ENCODE measurements around the gene MYCN. TPM values are rescaled to one million over a fixed set of nuclear protein-coding genes. Genes with fewer than 3 reads are reported as not detected.

MYCN gene
- total and polyA plus RNA-seq, 2 experiments from 2014 or later, result 8.9 to 16.7 TPM

GRCh38 chr2:15919716-15920434 is 20.5 kb upstream of the MYCN start:
- no peak for TF ChIP-seq EZH2phosphoT487 (IDR thresholded peaks at IDR 0.05; ENCODE audit: low read depth, severe bottlenecking, unreplicated experiment)
- TF ChIP-seq CTCF (IDR thresholded peaks at IDR 0.05; ENCODE audit: poor library complexity), result no peak
- no peak for TF ChIP-seq EZH2 (IDR thresholded peaks at IDR 0.05; ENCODE audit: borderline replicate concordance)
- Histone ChIP-seq H3K36me3 (replicated peaks; ENCODE audit: insufficient read depth, low read depth) (no peaks in the 10 kb centered on the region), H4K20me1 (ENCODE audit: insufficient read depth, poor library complexity, severe bottlenecking) (no peaks in the 10 kb centered on the region), H3K27me3 (no peaks in the 10 kb centered on the region), H3K4me2 (no peak overlapping the region), H3K9me3 (ENCODE audit: low read depth) (no peaks in the 10 kb centered on the region), H3K4me3 (no peak overlapping the region), H3K79me2 (no peaks in the 10 kb centered on the region), H3K9me2 (replicated peaks; ENCODE audit: insufficient read depth) (no peaks in the 10 kb centered on the region), H2AFZ (no peak overlapping the region), H3K4me1 (ENCODE audit: insufficient read depth) (peaks cover 5% of the 10 kb centered on the region), H3K27ac (no peak overlapping the region)
- no peak for DNase-seq (ENCODE audit: low spot score)
- WGBS (ENCODE audit: low lambda C conversion rate, missing lambda C conversion rate), result 76% methylated on average over 7 of the region's 7 CpGs

- no peaks in the 10 kb centered on the region for H3K9me3 ChIP-seq (ENCODE audit: low read depth)
- no peaks in the 10 kb centered on the region for H3K27me3 ChIP-seq
- TF ChIP-seq EZH2 (IDR thresholded peaks at IDR 0.05; ENCODE audit: borderline replicate concordance) (no peak), CTCF (IDR thresholded peaks at IDR 0.05; ENCODE audit: poor library complexity) (no peak), EZH2phosphoT487 (IDR thresholded peaks at IDR 0.05; ENCODE audit: low read depth, severe bottlenecking, unreplicated experiment) (no peak)
- no peaks in the 10 kb centered on the region for H4K20me1 ChIP-seq (ENCODE audit: insufficient read depth, poor library complexity, severe bottlenecking)
- no peaks in the 10 kb centered on the region for H3K36me3 ChIP-seq (replicated peaks; ENCODE audit: insufficient read depth, low read depth)
- H3K4me1 ChIP-seq (ENCODE audit: insufficient read depth), result peaks cover 5% of the 10 kb centered on the region
- no peaks in the 10 kb centered on the region for H3K9me2 ChIP-seq (replicated peaks; ENCODE audit: insufficient read depth)
- no peak overlapping the region for H3K27ac ChIP-seq
- H3K4me2 ChIP-seq, result peak overlapping the region; percentile 21
- no peaks in the 10 kb centered on the region for H3K79me2 ChIP-seq
- 42% methylated on average over 10 of the region's 10 CpGs for WGBS (ENCODE audit: low lambda C conversion rate, missing lambda C conversion rate)
- no peak overlapping the region for H2AFZ ChIP-seq
- peak; percentile 45 for DNase-seq (ENCODE audit: low spot score)
- H3K4me3 ChIP-seq, result no peak overlapping the region
These were observed 19.7 kb upstream of the MYCN start for GRCh38 chr2:15920696-15921095.

- WGBS (ENCODE audit: low lambda C conversion rate, missing lambda C conversion rate), result 65% methylated on average over 4 of the region's 4 CpGs
These were observed 16.8 kb upstream of the MYCN start for GRCh38 chr2:15923597-15923996.

More at GRCh38 chr2:15923597-15923996, 16.8 kb upstream of the MYCN start:
- peaks cover 5% of the 10 kb centered on the region for H3K4me1 ChIP-seq (ENCODE audit: insufficient read depth)
- H3K27me3 ChIP-seq, result no peaks in the 10 kb centered on the region
- H3K36me3 ChIP-seq (replicated peaks; ENCODE audit: insufficient read depth, low read depth), result no peaks in the 10 kb centered on the region
- DNase-seq (ENCODE audit: low spot score), result no peak
- H3K27ac ChIP-seq, result no peak overlapping the region
- H3K9me3 ChIP-seq (ENCODE audit: low read depth), result no peaks in the 10 kb centered on the region
- no peaks in the 10 kb centered on the region for H4K20me1 ChIP-seq (ENCODE audit: insufficient read depth, poor library complexity, severe bottlenecking)
- H2AFZ ChIP-seq, result no peak overlapping the region
- no peak overlapping the region for H3K4me3 ChIP-seq
- H3K9me2 ChIP-seq (replicated peaks; ENCODE audit: insufficient read depth), result no peaks in the 10 kb centered on the region
- no peak overlapping the region for H3K4me2 ChIP-seq
- H3K79me2 ChIP-seq, result no peaks in the 10 kb centered on the region
- TF ChIP-seq CTCF (IDR thresholded peaks at IDR 0.05; ENCODE audit: poor library complexity) (no peak), EZH2 (IDR thresholded peaks at IDR 0.05; ENCODE audit: borderline replicate concordance) (no peak), EZH2phosphoT487 (IDR thresholded peaks at IDR 0.05; ENCODE audit: low read depth, severe bottlenecking, unreplicated experiment) (no peak)
